HEK293 (cell line): Measurements from ENCODE around the gene ATP5ME.

ENCODE experiments used
- CTCF ChIA-PET: fragments of 350-600 bp; formaldehyde crosslinking; extraction: SDS; loops from one replicate; lab custom pipeline; 2021; ENCODE audit warnings: antibody characterized with exemption; lab: Yijun Ruan, JAX
- POLR2A ChIA-PET: fragments of 300-600 bp; formaldehyde crosslinking; extraction: SDS; loops from one replicate; lab custom pipeline; 2020; ENCODE audit warnings: antibody characterized with exemption, inconsistent platforms; lab: Yijun Ruan, JAX
- H3K27ac ChIP-seq: fragments of 200-500 bp; sonication (Bioruptor generic); 2 replicates; pipeline ENCODE4 v1.5.1; 2014; ENCODE audit warnings: low read depth, low read length, control low read depth, inconsistent platforms; ENCODE audit errors: extremely low read depth
- H3K36me3 ChIP-seq, 2 experiments: fragments of 200-500 bp in 1 of 2; sonication (Bioruptor generic) in 1 of 2; 1 replicate in 1 of 2; 2 replicates in 1 of 2; pipeline ENCODE4 v1.5.1; 2014 to 2017; ENCODE audit warnings: inconsistent platforms in 2 of 2, low read length in 2 of 2; ENCODE audit not compliant: control insufficient read depth in 2 of 2, insufficient read depth in 1 of 2
- H3K4me1 ChIP-seq: fragments of 200-500 bp; sonication (Bioruptor generic); 2 replicates; pipeline ENCODE4 v1.5.1; 2014; ENCODE audit warnings: mild to moderate bottlenecking, low read length, inconsistent platforms; ENCODE audit not compliant: control insufficient read depth, insufficient read depth
- H3K4me3 ChIP-seq: 2 replicates; pipeline ENCODE4 v1.5.1; 2011; ENCODE audit warnings: low read depth, mild to moderate bottlenecking, control low read depth, low read length, moderate library complexity
- H3K9me3 ChIP-seq: fragments of 200-500 bp; sonication (Bioruptor generic); 2 replicates; pipeline ENCODE4 v1.5.1; 2014; ENCODE audit warnings: low read depth, low read length, inconsistent platforms; ENCODE audit not compliant: control insufficient read depth, insufficient read depth
- BCL11A ChIP-seq: fragments of 450-650 bp; formaldehyde crosslinking; IDR thresholded peaks from 2 replicates; pipeline ENCODE4 v1.5.1; 2016; ENCODE audit warnings: low read depth, missing biosample characterization, missing genetic modification characterization
- GLI2 ChIP-seq: fragments of 450-650 bp; formaldehyde crosslinking; IDR thresholded peaks from 2 replicates; pipeline ENCODE4; 2017; ENCODE audit warnings: missing biosample characterization, missing genetic modification characterization, low read depth, borderline replicate concordance
- HOXC10 ChIP-seq: sonication (generic); formaldehyde crosslinking; IDR thresholded peaks from 2 replicates; pipeline ENCODE4 v1.8.1; 2023; ENCODE audit warnings: mild to moderate bottlenecking, missing genetic modification reagents
- ZNF10 ChIP-seq: fragments of 450-650 bp; formaldehyde crosslinking; IDR thresholded peaks from 2 replicates; pipeline ENCODE4 v1.5.1; 2017; ENCODE audit warnings: missing biosample characterization, missing genetic modification characterization
- ZNF16 ChIP-seq: fragments of 450-650 bp; formaldehyde crosslinking; IDR thresholded peaks from 2 replicates; pipeline ENCODE4 v1.5.1; 2016; ENCODE audit warnings: low read depth, missing biosample characterization, missing genetic modification characterization
- ZNF169 ChIP-seq: fragments of 450-650 bp; formaldehyde crosslinking; IDR thresholded peaks from 2 replicates; pipeline ENCODE4 v1.5.1; 2016; ENCODE audit warnings: missing biosample characterization, missing genetic modification characterization
- ZNF274 ChIP-seq, 2 experiments: fragments of 200-500 bp in 1 of 2; fragments of 450-650 bp in 1 of 2; sonication (Bioruptor generic) in 1 of 2; formaldehyde crosslinking in 1 of 2; IDR thresholded peaks; 2 replicates each; pipeline versions ENCODE4 v1.5.1 to v1.6.1; 2014 to 2016; ENCODE audit warnings: borderline replicate concordance in 1 of 2, inconsistent platforms in 1 of 2, low read length in 1 of 2, missing biosample characterization in 1 of 2, missing genetic modification characterization in 1 of 2
- ZNF302 ChIP-seq: fragments of 450-650 bp; formaldehyde crosslinking; IDR thresholded peaks from 2 replicates; pipeline ENCODE4 v1.5.1; 2016; ENCODE audit warnings: missing biosample characterization, missing genetic modification characterization, low read depth
- ZNF473 ChIP-seq: fragments of 450-650 bp; formaldehyde crosslinking; IDR thresholded peaks from 2 replicates; pipeline ENCODE4 v1.5.1; 2017; ENCODE audit warnings: missing biosample characterization, missing genetic modification characterization
- ZNF529 ChIP-seq: fragments of 450-650 bp; formaldehyde crosslinking; IDR thresholded peaks from 2 replicates; pipeline ENCODE4 v1.5.1; 2017; ENCODE audit warnings: missing genetic modification characterization, missing biosample characterization; ENCODE audit not compliant: insufficient replicate concordance
- ZNF560 ChIP-seq: fragments of 450-650 bp; formaldehyde crosslinking; IDR thresholded peaks from 2 replicates; pipeline ENCODE4 v1.5.1; 2017; ENCODE audit warnings: missing biosample characterization, missing genetic modification characterization, borderline replicate concordance
- TF ChIP-seq, protein P1 (sequence below): fragments of 450-650 bp; formaldehyde crosslinking; IDR thresholded peaks from 2 replicates; pipeline ENCODE4 v1.5.1; 2016; ENCODE audit warnings: missing biosample characterization, missing genetic modification characterization
- TF ChIP-seq, protein P2 (sequence below): fragments of 450-650 bp; formaldehyde crosslinking; IDR thresholded peaks from 2 replicates; pipeline ENCODE4; 2016; ENCODE audit warnings: missing biosample characterization, missing genetic modification characterization
- TF ChIP-seq, protein P3 (sequence below): fragments of 450-650 bp; formaldehyde crosslinking; IDR thresholded peaks from 2 replicates; pipeline ENCODE4 v1.5.1; 2016; ENCODE audit warnings: missing biosample characterization, missing genetic modification characterization
- TF ChIP-seq, protein P4 (sequence below): fragments of 450-650 bp; formaldehyde crosslinking; conservative IDR thresholded peaks from 2 replicates; pipeline ENCODE4 v1.5.1; 2016; ENCODE audit warnings: low read depth, missing biosample characterization, missing genetic modification characterization
- TF ChIP-seq, protein P5 (sequence below): fragments of 450-650 bp; formaldehyde crosslinking; IDR thresholded peaks from 2 replicates; pipeline ENCODE4 v1.5.1; 2017; ENCODE audit warnings: missing biosample characterization, missing genetic modification characterization
- TF ChIP-seq, protein P6 (sequence below): fragments of 450-650 bp; formaldehyde crosslinking; IDR thresholded peaks from 2 replicates; pipeline ENCODE4 v1.5.1; 2017; ENCODE audit warnings: missing biosample characterization, missing genetic modification characterization
- TF ChIP-seq, protein P7 (sequence below): sonication (generic); formaldehyde crosslinking; IDR thresholded peaks from 2 replicates; pipeline ENCODE4 v1.8.1; 2022; ENCODE audit warnings: mild to moderate bottlenecking, moderate library complexity, missing genetic modification reagents

Gene ATP5ME

DNA sequence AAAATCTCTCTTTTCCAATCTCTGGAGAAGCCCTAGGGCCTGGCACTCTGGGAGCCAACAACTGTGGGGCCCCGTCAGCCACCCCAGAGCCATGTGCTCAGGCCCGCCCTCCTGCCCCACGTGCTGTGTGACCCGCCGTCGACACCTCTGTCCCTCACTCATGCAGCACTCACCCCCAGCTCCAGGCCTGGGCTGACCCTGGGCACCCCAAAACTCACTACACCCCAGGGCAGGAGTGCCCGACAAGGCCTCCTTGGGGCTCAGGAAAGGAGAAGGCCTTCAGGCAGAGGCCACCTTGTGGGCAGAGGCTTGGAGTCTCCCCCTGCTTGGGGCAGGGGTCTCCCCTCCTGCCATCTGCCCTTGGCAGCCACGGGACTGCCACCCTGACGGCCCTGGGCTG, 6.0 kb upstream of the ATP5ME start:
- Histone ChIP-seq H3K4me1 (peaks cover 3% of the 10 kb centered on the region), H3K36me3 (peaks cover 0 to 8% of the 10 kb centered on the region in 2 experiments; a peak in 1 of 3 replicates), H3K27ac (no peak overlapping the region), H3K9me3 (no peaks in the 10 kb centered on the region), H3K4me3 (no peak overlapping the region)
- TF ChIP-seq, protein P1, sequence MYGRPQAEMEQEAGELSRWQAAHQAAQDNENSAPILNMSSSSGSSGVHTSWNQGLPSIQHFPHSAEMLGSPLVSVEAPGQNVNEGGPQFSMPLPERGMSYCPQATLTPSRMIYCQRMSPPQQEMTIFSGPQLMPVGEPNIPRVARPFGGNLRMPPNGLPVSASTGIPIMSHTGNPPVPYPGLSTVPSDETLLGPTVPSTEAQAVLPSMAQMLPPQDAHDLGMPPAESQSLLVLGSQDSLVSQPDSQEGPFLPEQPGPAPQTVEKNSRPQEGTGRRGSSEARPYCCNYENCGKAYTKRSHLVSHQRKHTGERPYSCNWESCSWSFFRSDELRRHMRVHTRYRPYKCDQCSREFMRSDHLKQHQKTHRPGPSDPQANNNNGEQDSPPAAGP (tag by site-specific recombination), result no peak
- TF ChIP-seq ZNF529 (tag by site-specific recombination) (no peak), ZNF274 (IDR thresholded peaks at IDR 0.05; ENCODE audit: low read length) (no peak), ZNF274 (tag by site-specific recombination; IDR thresholded peaks at IDR 0.05; ENCODE audit: borderline replicate concordance) (no peak), GLI2 (no peak), ZNF10 (no peak), ZNF169 (no peak), BCL11A (tag by site-specific recombination) (no peak), HOXC10 (no peak), ZNF302 (tag by site-specific recombination) (no peak), ZNF16 (tag by site-specific recombination) (no peak), ZNF560 (tag by site-specific recombination) (no peak), ZNF473 (no peak)
- TF ChIP-seq, protein P2, sequence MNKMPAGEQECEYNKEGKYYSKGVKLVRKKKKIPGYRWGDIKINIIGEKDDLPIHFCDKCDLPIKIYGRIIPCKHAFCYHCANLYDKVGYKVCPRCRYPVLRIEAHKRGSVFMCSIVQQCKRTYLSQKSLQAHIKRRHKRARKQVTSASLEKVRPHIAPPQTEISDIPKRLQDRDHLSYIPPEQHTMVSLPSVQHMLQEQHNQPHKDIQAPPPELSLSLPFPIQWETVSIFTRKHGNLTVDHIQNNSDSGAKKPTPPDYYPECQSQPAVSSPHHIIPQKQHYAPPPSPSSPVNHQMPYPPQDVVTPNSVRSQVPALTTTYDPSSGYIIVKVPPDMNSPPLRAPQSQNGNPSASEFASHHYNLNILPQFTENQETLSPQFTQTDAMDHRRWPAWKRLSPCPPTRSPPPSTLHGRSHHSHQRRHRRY (tag by site-specific recombination), result no peak
- TF ChIP-seq, protein P3, sequence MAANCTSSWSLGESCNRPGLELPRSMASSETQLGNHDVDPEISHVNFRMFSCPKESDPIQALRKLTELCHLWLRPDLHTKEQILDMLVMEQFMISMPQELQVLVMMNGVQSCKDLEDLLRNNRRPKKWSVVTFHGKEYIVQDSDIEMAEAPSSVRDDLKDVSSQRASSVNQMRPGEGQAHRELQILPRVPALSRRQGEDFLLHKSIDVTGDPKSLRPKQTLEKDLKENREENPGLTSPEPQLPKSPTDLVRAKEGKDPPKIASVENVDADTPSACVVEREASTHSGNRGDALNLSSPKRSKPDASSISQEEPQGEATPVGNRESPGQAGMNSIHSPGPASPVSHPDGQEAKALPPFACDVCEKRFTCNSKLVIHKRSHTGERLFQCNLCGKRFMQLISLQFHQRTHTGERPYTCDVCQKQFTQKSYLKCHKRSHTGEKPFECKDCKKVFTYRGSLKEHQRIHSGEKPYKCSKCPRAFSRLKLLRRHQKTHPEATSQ (tag by site-specific recombination), result no peak
- TF ChIP-seq, protein P4, sequence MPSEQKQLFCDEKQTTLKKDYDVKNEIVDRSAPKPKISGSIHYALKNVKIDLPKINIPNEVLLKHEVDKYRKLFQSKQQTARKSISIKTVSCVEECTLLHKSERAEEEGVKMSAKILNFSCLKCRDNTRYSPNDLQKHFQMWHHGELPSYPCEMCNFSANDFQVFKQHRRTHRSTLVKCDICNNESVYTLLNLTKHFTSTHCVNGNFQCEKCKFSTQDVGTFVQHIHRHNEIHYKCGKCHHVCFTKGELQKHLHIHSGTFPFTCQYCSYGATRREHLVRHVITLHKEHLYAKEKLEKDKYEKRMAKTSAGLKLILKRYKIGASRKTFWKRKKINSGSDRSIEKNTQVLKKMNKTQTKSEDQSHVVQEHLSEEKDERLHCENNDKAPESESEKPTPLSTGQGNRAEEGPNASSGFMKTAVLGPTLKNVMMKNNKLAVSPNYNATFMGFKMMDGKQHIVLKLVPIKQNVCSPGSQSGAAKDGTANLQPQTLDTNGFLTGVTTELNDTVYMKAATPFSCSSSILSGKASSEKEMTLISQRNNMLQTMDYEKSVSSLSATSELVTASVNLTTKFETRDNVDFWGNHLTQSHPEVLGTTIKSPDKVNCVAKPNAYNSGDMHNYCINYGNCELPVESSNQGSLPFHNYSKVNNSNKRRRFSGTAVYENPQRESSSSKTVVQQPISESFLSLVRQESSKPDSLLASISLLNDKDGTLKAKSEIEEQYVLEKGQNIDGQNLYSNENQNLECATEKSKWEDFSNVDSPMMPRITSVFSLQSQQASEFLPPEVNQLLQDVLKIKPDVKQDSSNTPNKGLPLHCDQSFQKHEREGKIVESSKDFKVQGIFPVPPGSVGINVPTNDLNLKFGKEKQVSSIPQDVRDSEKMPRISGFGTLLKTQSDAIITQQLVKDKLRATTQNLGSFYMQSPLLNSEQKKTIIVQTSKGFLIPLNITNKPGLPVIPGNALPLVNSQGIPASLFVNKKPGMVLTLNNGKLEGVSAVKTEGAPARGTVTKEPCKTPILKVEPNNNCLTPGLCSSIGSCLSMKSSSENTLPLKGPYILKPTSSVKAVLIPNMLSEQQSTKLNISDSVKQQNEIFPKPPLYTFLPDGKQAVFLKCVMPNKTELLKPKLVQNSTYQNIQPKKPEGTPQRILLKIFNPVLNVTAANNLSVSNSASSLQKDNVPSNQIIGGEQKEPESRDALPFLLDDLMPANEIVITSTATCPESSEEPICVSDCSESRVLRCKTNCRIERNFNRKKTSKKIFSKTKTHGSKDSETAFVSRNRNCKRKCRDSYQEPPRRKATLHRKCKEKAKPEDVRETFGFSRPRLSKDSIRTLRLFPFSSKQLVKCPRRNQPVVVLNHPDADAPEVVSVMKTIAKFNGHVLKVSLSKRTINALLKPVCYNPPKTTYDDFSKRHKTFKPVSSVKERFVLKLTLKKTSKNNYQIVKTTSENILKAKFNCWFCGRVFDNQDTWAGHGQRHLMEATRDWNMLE (tag by site-specific recombination), result no peak
- TF ChIP-seq, protein P5, sequence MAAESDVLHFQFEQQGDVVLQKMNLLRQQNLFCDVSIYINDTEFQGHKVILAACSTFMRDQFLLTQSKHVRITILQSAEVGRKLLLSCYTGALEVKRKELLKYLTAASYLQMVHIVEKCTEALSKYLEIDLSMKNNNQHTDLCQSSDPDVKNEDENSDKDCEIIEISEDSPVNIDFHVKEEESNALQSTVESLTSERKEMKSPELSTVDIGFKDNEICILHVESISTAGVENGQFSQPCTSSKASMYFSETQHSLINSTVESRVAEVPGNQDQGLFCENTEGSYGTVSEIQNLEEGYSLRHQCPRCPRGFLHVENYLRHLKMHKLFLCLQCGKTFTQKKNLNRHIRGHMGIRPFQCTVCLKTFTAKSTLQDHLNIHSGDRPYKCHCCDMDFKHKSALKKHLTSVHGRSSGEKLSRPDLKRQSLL (tag by site-specific recombination), result no peak
- TF ChIP-seq, protein P6, sequence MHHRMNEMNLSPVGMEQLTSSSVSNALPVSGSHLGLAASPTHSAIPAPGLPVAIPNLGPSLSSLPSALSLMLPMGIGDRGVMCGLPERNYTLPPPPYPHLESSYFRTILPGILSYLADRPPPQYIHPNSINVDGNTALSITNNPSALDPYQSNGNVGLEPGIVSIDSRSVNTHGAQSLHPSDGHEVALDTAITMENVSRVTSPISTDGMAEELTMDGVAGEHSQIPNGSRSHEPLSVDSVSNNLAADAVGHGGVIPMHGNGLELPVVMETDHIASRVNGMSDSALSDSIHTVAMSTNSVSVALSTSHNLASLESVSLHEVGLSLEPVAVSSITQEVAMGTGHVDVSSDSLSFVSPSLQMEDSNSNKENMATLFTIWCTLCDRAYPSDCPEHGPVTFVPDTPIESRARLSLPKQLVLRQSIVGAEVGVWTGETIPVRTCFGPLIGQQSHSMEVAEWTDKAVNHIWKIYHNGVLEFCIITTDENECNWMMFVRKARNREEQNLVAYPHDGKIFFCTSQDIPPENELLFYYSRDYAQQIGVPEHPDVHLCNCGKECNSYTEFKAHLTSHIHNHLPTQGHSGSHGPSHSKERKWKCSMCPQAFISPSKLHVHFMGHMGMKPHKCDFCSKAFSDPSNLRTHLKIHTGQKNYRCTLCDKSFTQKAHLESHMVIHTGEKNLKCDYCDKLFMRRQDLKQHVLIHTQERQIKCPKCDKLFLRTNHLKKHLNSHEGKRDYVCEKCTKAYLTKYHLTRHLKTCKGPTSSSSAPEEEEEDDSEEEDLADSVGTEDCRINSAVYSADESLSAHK (tag by site-specific recombination), result no peak
- TF ChIP-seq, protein P7, sequence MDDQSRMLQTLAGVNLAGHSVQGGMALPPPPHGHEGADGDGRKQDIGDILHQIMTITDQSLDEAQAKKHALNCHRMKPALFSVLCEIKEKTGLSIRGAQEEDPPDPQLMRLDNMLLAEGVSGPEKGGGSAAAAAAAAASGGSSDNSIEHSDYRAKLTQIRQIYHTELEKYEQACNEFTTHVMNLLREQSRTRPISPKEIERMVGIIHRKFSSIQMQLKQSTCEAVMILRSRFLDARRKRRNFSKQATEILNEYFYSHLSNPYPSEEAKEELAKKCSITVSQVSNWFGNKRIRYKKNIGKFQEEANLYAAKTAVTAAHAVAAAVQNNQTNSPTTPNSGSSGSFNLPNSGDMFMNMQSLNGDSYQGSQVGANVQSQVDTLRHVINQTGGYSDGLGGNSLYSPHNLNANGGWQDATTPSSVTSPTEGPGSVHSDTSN (CRISPR knock-in tag), result no peak
- ChIA-PET POLR2A (no interaction called here), CTCF (interaction anchor here (0.8 kb wide), 1 partner anchor 172 kb away, joined by 4 read pairs; no protein-coding TSS in a partner anchor)
